Measurements from ENCODE around the gene PLEKHA1. TPM values are rescaled to one million over a fixed set of nuclear protein-coding genes. Genes with fewer than 3 reads are reported as not detected.

Gene PLEKHA1
- polyA plus RNA-seq, 3 donors, result 5.5 to 14.9 (median 12.3) TPM

- Histone ChIP-seq H3K4me2 (replicated peaks; ENCODE audit: extremely low read depth, low read length, poor library complexity, severe bottlenecking) (no peak within 1 kb of the TSS), H3K9ac (ENCODE audit: insufficient read depth, low read length, poor library complexity, severe bottlenecking) (no peak within 1 kb of the TSS), H3K27ac (ENCODE audit: low read depth in 1 of 2, low read length in 2 of 2) (no peak within 1 kb of the TSS), H3K27me3 (ENCODE audit: control insufficient read depth in 2 of 2, insufficient read depth in 2 of 2, low read length in 2 of 2) (peaks cover 35 to 50% of the 10 kb centered on the region in 2 donors), H3K36me3 (replicated peaks in 1 of 2; ENCODE audit: control insufficient read depth in 1 of 2, insufficient read depth in 2 of 2, low read length in 2 of 2) (no peaks in the 10 kb centered on the region), H3K4me1 (ENCODE audit: control insufficient read depth in 1 of 2, insufficient read depth in 2 of 2, low read length in 2 of 2) (no peaks in the 10 kb centered on the region), H4K20me1 (ENCODE audit: insufficient read depth, low read length) (no peaks in the 10 kb centered on the region), H3K4me3 (replicated peaks in 1 of 3; ENCODE audit: low read depth in 2 of 3, low read length in 3 of 3) (no peak within 1 kb of the TSS), H2AFZ (ENCODE audit: insufficient read depth, low read depth, low read length, poor library complexity, severe bottlenecking) (no peak within 1 kb of the TSS), H3K9me3 (replicated peaks in 1 of 2; ENCODE audit: control insufficient read depth in 1 of 2, insufficient read depth in 1 of 2, low read length in 2 of 2) (peaks cover 0 to 9% of the 10 kb centered on the region in 2 donors), H3K79me2 (ENCODE audit: insufficient read depth, low read length) (no peaks in the 10 kb centered on the region)
- no peak for DNase-seq
- H3K36me3 Mint-ChIP-seq, result no peaks in the 10 kb centered on the region
- intact Hi-C loops (cut with micrococcal nuclease), result no loop called here
- no CpG with 5 or more reads among the region's 7 CpGs for WGBS (ENCODE audit: insufficient coverage)
- no peak within 1 kb of the TSS for H3K27ac Mint-ChIP-seq
- peaks cover 50 to 76% (median 63%) of the 10 kb centered on the region in 3 donors for H3K27me3 Mint-ChIP-seq (ENCODE audit: low read depth in 3 of 3)
- TF ChIP-seq CTCF (IDR thresholded peaks at IDR 0.05), result no peak
- no peak within 1 kb of the TSS for H3K4me3 Mint-ChIP-seq
- H3K9me3 Mint-ChIP-seq, result peaks cover 0 to 9% (median 3%) of the 10 kb centered on the region in 7 donors
- H3K4me1 Mint-ChIP-seq, result peaks cover 4% of the 10 kb centered on the region
Observed at GRCh38 chr10:122454603-122455080, 80.1 kb downstream of the PLEKHA1 start, which contains the start of gene ARMS2. ARMS2 (plus strand) TSS chr10:122454653; CDS start chr10:122454728, 75 bp downstream.

- Histone ChIP-seq H4K20me1 (ENCODE audit: insufficient read depth, low read length) (no peaks in the 10 kb centered on the region), H3K36me3 (replicated peaks in 1 of 2; ENCODE audit: control insufficient read depth in 1 of 2, insufficient read depth in 2 of 2, low read length in 2 of 2) (no peaks in the 10 kb centered on the region), H3K27me3 (ENCODE audit: control insufficient read depth in 2 of 2, insufficient read depth in 2 of 2, low read length in 2 of 2) (peaks cover 44 to 52% of the 10 kb centered on the region in 2 donors), H3K79me2 (ENCODE audit: insufficient read depth, low read length) (no peaks in the 10 kb centered on the region), H3K9me3 (replicated peaks in 1 of 2; ENCODE audit: control insufficient read depth in 1 of 2, insufficient read depth in 1 of 2, low read length in 2 of 2) (peaks cover 0 to 18% of the 10 kb centered on the region in 2 donors), H3K27ac (ENCODE audit: low read depth in 1 of 2, low read length in 2 of 2) (no peak overlapping the region), H3K4me3 (replicated peaks in 1 of 3; ENCODE audit: low read depth in 2 of 3, low read length in 3 of 3) (no peak overlapping the region), H2AFZ (ENCODE audit: insufficient read depth, low read depth, low read length, poor library complexity, severe bottlenecking) (no peak overlapping the region), H3K4me1 (ENCODE audit: control insufficient read depth in 1 of 2, insufficient read depth in 2 of 2, low read length in 2 of 2) (peaks cover under 1 to 3% of the 10 kb centered on the region in 2 donors), H3K4me2 (replicated peaks; ENCODE audit: extremely low read depth, low read length, poor library complexity, severe bottlenecking) (no peak overlapping the region), H3K9ac (ENCODE audit: insufficient read depth, low read length, poor library complexity, severe bottlenecking) (no peak overlapping the region)
- H3K36me3 Mint-ChIP-seq, result no peaks in the 10 kb centered on the region
- H3K27me3 Mint-ChIP-seq (ENCODE audit: low read depth in 3 of 3), result peaks cover 57 to 78% (median 64%) of the 10 kb centered on the region in 3 donors
- H3K27ac Mint-ChIP-seq, result no peak overlapping the region
- no peak for TF ChIP-seq CTCF (IDR thresholded peaks at IDR 0.05)
- DNase-seq, result no peak
- peaks cover 11% of the 10 kb centered on the region for H3K4me1 Mint-ChIP-seq
- no peak overlapping the region for H3K4me3 Mint-ChIP-seq
- peaks cover 0 to 13% (median 3%) of the 10 kb centered on the region in 7 donors for H3K9me3 Mint-ChIP-seq
- intact Hi-C loops (cut with micrococcal nuclease), result no loop called here
- WGBS (ENCODE audit: insufficient coverage), result 100% methylated on average over 5 of the region's 11 CpGs
Observed at GRCh38 chr10:122455376-122456079, 81.0 kb downstream of the PLEKHA1 start.
